Femur (tissue), 1 donor: ENCODE measurements around the gene EIF2S2.
"Not testable (repeated sequence)": the region's sequence is repeated elsewhere in the genome, so short reads cannot be mapped to it uniquely, and the experiment has no call there.

Source experiments
- DNase-seq: peaks from one replicate; pipeline ENCODE4 v3.0.0-alpha.2; 2017

The EIF2S2 gene

GRCh38 chr20:34111702-34112599 is at the start of gene EIF2S2:
Gene EIF2S2, minus strand, starts transcription at chr20:34112243. Its CDS starts 133 bp downstream, at chr20:34112110.
- DNase-seq: peak; percentile 98

GRCh38 chr20:34157697-34158096 is 45.7 kb upstream of the EIF2S2 start:
- DNase-seq: not testable (repeated sequence)

- no peak for DNase-seq
Observed at GRCh38 chr20:34155836-34156235, 43.8 kb upstream of the EIF2S2 start.

GRCh38 chr20:34153169-34153568 is 41.1 kb upstream of the EIF2S2 start:
- not testable (repeated sequence) for DNase-seq

GRCh38 chr20:34152073-34152472 is 40.0 kb upstream of the EIF2S2 start:
- DNase-seq: not testable (repeated sequence)

- no peak for DNase-seq
Observed at GRCh38 chr20:34150306-34151000, 38.4 kb upstream of the EIF2S2 start.

GRCh38 chr20:34145280-34145819 is 33.3 kb upstream of the EIF2S2 start:
- no peak for DNase-seq

GRCh38 chr20:34143951-34144350 is 31.9 kb upstream of the EIF2S2 start:
- DNase-seq: no peak

- DNase-seq: no peak
Observed at GRCh38 chr20:34142121-34142520, 30.1 kb upstream of the EIF2S2 start.

- no peak for DNase-seq
Observed at GRCh38 chr20:34141293-34141692, 29.2 kb upstream of the EIF2S2 start.

GRCh38 chr20:34135525-34136275 is 23.7 kb upstream of the EIF2S2 start:
- DNase-seq: not testable (repeated sequence)

- not testable (repeated sequence) for DNase-seq
Observed at GRCh38 chr20:34133365-34133860, 21.4 kb upstream of the EIF2S2 start.

GRCh38 chr20:34132943-34133342 is 20.9 kb upstream of the EIF2S2 start:
- not testable (repeated sequence) for DNase-seq

GRCh38 chr20:34132491-34132890 is 20.4 kb upstream of the EIF2S2 start:
- DNase-seq: not testable (repeated sequence)

GRCh38 chr20:34131491-34131890 is 19.4 kb upstream of the EIF2S2 start:
- no peak for DNase-seq

GRCh38 chr20:34129518-34130162 is 17.6 kb upstream of the EIF2S2 start:
- DNase-seq: peak; percentile 62

- DNase-seq: no peak
Observed at GRCh38 chr20:34127792-34128191, 15.7 kb upstream of the EIF2S2 start.

- DNase-seq: no peak
Observed at GRCh38 chr20:34124469-34125249, 12.6 kb upstream of the EIF2S2 start.

- no peak for DNase-seq
Observed at GRCh38 chr20:34123309-34123708, 11.3 kb upstream of the EIF2S2 start.

GRCh38 chr20:34122274-34122980 is 10.4 kb upstream of the EIF2S2 start:
- no peak for DNase-seq

GRCh38 chr20:34120213-34120612 is 8.2 kb upstream of the EIF2S2 start:
- no peak for DNase-seq
